NCI-H2171 treated with DMSO at 0.1 percent for 48 hours (cell line): ENCODE data around the gene UGT1A3.
A peak's percentile ranks its signal among the peaks of the same experiment; 100 is the strongest.
"Not testable (repeated sequence)": the region's sequence is repeated elsewhere in the genome, so short reads cannot be mapped to it uniquely, and the experiment has no call there.

Experiments
- DNase-seq: peaks from one replicate; lab custom pipeline; 2025; lab: John Stamatoyannopoulos, UW

UGT1A3 gene

DNA sequence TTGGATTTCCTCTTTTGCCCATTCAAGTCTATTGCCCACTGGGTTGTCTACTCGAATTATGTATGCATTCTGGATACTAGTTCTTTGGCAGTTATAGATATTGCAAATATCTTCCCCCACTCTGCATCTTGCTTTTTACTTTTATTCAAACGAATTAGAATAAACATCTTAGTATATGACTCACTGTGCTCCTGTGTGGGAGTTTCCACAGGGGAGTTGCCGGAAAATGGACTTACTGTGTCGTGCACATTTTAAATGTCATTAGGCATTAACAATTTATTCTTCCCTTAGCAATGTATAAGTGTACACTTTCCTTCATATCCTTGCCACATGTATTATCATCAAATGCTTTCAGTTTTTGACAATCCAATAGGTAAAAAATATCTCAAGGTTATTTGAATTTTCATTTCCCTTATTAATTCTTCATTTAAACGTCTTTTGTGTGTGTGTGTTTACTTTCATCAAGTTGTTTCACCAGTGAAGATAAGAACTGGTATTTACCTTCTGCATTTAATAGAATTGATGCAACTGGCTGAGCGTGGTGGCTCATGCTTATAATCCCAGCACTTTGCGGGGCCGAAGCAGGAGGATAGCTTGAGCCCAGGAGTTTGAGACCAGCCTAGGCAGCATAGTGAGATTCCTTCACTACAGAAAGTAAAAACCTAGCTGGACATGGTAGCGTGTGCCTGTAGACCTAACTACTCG lies 20.8 kb upstream of the UGT1A3 start:
- no peak for DNase-seq

GRCh38 chr2:233708942-233709341 lies 19.9 kb upstream of the UGT1A3 start:
- peak; percentile 44 for DNase-seq

DNA sequence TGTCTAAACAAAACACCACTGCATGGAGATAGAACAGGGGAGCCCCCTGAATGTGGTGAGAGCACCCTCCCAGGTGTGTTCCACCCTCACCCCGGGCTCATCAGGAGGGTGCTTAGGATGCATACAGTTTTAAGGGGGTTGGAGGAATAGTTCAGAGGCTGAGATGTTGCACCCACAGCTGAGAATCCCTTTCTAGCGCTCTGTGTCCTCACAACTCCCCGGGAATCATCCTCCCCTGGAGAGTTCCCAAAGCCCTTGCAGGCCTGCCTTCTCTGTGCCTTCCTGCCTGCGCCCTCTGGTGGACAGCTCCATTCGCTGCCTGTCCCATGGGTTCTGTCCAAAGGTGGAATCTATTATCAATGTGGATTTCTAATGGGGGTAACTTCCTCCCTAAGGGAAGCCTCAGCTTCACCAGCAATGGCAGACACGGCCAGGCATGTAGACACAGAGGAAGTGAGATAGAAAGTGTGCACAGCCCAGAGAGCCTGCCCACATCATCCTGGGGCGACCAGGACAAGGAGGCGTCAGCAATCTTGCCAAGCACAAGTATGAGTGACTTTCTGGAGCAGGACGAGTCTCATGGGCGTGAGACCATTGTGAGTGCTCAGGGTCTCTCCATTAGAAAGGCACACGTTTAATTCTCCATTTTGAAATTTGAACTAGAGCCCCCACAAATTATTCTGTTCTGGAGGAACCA lies 17.4 kb upstream of the UGT1A3 start:
- DNase-seq = peak; percentile 49

DNA sequence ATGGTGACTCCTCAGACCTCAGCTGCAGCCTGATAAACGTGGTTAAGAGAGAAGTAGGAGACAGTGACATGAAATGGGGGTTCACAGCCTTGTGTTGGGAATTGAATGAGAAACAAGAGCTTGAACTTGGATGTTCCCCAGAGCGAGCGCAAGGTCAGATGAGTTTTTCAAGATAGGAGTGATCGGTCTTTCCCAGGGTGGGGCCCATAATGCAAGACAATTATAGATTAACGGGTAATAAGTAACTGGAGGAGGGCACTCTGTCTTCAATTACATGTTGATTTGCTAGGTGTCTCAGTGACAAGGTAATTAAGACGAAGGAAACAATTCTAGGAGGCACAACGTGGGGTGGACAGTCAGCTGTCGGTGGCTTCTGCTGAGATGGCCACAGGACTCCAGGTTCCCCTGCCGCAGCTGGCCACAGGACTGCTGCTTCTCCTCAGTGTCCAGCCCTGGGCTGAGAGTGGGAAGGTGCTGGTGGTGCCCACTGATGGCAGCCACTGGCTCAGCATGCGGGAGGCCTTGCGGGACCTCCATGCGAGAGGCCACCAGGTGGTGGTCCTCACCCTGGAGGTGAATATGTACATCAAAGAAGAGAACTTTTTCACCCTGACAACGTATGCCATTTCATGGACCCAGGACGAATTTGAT lies 16.1 kb upstream of the UGT1A3 start, which contains the start of gene UGT1A5:
UGT1A5 (plus strand) TSS at position 297 of the 651 bp plus-strand sequence; CDS start at position 382, 85 bp downstream.
- no peak for DNase-seq

DNA sequence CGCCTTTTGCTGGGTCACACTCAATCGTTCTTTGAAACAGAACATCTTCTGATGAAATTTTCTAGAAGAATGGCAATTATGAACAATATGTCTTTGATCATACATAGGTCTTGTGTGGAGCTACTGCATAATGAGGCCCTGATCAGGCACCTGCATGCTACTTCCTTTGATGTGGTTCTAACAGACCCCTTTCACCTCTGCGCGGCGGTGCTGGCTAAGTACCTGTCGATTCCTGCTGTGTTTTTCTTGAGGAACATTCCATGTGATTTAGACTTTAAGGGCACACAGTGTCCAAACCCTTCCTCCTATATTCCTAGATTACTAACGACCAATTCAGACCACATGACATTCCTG lies 15.6 kb upstream of the UGT1A3 start:
- no peak for DNase-seq

DNA sequence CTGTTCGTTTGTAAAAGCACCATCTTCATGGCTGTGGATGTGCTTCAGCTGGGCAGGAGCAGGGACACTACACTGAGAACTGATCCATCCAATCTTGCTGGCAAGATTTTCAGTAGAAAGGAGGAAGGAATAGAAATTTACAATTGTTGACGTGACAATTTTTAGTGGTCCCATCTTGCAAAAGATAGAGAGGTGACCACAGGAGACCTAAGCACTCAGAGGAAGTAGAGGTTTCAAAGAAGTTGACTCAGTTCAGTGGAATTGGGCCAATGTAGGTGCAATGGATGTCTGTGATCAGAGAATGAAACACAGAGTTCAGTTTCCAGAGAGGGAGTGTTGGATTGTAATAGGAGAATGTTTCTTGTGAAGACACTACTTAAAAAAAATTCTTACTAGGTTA lies 14.7 kb upstream of the UGT1A3 start:
- DNase-seq = no peak

DNA sequence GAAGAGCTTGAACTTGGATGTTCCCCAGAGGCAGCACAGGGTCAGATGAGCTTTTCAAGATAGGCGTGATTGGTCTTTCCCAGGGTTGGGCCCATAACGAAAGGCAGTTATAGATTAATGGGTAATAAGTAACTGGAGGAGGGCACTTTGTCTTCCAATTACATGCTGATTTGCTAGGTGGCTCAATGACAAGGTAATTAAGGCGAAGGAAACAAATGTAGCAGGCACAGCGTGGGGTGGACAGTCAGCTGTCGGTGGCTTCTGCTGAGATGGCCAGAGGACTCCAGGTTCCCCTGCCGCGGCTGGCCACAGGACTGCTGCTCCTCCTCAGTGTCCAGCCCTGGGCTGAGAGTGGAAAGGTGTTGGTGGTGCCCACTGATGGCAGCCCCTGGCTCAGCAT lies 10.3 kb upstream of the UGT1A3 start, which contains the start of gene UGT1A4:
UGT1A4 (plus strand) TSS at position 185 of the 400 bp plus-strand sequence; CDS start at position 270, 85 bp downstream.
- no peak for DNase-seq

GRCh38 chr2:233736868-233737653 lies 8.2 kb downstream of the UGT1A3 start:
- not testable (repeated sequence) for DNase-seq

GRCh38 chr2:233740870-233741269 lies 12.0 kb downstream of the UGT1A3 start:
- no peak for DNase-seq

- no peak for DNase-seq
Measured at GRCh38 chr2:233743464-233744259, 14.8 kb downstream of the UGT1A3 start.

- no peak for DNase-seq
Measured at GRCh38 chr2:233745073-233745755, 16.4 kb downstream of the UGT1A3 start.

DNA sequence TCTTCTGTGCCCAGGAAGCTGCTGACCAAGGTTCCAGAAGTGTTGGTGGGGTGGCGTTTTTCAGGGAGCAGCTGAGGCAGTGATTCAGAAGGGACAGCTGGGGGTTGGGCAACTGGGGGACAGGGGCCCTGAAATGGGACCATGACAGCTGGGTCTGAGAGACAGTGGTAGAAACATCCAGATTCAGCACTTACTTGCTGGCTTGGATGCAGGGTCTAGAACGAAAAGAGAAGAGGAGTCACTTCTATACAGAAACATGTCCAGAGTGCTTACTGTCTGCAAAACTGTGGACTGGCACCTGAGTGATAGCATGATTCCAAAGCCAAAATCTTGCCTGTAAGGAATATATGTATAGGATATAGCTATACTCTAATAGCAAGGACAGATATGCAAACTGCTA lies 17.0 kb downstream of the UGT1A3 start:
- DNase-seq = not testable (repeated sequence)

- DNase-seq = no peak
Measured at GRCh38 chr2:233746475-233747282, 17.8 kb downstream of the UGT1A3 start.

DNA sequence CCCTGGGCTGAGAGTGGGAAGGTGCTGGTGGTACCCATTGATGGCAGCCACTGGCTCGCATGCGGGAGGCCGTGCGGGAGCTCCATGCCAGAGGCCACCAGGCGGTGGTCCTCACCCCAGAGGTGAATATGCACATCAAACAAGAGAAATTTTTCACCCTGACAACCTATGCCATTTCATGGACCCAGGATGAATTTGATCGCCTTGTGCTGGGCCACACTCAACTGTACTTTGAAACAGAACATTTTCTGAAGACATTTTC lies 18.4 kb downstream of the UGT1A3 start:
- no peak for DNase-seq

DNA sequence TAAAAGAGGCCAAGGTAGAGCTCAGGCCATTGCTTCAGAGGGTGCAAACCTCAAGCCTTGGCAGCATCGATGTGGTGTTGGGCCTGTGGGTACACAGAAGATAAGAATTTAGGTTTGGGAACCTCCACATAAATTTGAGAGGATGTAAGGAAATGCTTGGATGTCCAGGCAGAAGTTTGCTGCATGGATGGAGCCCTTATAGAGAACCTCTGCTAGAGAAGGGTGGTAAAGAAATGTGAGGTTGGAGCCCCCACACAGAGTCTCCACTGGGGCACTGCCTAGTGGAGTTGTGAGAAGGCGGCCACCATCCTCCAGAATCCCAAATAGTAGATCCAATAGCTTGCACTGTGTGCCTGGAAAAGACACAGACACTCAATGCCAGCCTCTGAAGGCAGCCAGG lies 21.8 kb downstream of the UGT1A3 start:
- not testable (repeated sequence) for DNase-seq

DNA sequence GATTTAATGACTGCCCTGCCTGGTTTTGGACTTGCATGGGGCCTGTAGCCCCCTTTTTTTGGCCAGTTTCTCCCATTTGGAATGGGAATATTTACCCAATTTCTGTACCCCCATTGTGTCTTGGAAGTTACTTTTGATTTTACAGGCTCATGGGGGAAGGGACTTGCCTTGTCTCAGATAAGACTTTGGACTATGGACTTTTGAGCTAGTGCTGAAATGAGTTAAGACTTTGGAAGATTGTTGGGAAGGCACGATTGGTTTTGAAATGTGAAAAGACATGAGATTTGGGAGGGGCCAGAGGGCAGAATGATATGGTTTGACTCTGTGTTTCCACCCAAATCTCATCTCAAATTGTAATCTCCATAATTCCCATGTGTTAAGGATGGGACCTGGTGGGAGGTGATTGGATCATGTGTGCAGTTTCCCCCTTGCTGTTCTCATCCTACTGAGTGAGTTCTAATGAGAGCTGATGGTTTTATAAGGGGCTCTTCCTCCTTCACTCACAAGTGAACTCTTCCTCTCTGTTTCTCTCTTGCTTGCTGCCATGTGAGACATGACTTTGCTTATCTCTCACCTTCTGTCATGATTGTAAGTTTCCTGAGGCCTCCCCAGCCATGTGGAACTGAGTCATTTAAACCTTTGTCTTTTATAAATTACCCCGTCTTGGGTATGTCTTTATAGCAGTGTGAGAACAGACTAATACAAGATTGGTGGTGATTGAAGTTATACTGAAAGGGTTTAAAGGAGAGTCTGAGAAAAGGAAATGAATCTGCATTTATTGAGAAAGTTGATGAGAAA lies 22.6 kb downstream of the UGT1A3 start:
- not testable (repeated sequence) for DNase-seq

DNA sequence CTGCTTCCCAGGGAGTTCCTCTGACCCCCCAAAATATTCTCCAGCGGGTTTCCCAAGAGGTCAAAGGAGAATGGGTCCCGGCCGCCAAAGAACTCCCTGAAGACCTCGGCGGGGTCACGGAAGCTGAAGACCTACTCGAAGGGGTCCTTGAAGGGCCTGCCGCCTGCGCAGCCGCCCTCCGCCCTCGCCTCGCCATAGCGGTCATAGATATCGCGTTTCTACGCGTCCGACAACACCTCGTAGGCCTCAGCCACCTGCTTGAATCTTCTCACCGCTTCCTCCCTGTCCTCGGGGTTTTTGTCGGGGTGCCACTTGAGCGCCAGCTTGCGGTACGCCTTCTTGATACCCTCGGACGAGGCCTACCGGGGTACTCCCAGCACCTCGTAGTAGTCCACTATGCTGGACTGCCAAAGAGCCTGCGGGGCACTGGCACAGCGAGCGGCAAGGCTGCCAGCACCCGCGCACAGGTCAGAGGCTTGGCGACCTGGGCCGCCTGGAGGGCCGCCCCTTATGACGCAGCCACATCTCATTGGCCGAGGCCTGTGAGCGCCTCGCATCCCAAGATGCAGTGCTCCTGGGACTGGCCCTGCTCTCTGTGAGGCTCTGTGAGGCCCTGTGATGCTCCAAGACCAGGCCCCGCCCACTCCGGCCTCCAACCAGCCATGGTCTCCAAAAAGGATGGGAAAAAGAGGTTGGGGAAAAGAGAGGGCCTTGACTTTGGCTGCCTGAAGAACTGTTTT lies 26.2 kb downstream of the UGT1A3 start:
- DNase-seq = no peak

DNA sequence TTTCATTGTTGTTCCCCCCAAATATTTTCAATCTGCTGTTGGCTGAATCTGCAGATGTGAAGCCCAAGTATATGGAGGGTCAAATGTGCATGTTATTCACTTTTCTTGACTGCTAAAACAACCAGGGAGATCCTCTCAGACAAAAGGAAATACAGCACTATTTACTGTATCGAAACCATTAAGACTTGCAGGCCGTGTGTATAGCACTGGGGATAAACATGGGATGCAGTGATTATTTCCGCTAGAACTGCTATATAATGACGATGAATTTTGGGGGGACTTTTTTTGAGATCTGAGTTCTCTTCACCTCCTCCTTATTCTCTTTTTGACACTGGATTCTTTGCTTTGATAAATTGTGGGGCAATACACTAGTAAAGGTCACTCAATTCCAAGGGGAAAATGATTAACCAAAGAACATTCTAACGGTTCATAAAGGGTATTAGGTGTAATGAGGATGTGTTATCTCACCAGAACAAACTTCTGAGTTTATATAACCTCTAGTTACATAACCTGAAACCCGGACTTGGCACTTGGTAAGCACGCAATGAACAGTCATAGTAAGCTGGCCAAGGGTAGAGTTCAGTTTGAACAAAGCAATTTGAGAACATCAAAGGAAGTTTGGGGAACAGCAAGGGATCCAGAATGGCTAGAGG lies 27.7 kb downstream of the UGT1A3 start:
- DNase-seq = no peak
